OCI-LY1 (cell line): ENCODE data around the gene NUP50.

ENCODE experiments used
- H2AFZ ChIP-seq: fragments of 200-600 bp; sonication (generic), shearing (Covaris generic); 2 replicates; pipeline ENCODE4 v1.6.0; 2014; ENCODE audit warnings: antibody characterized with exemption, mild to moderate bottlenecking, low read length
- H3F3A ChIP-seq: fragments of 200-600 bp; sonication (generic), shearing (Covaris generic); 2 replicates; pipeline ENCODE4 v1.6.0; 2014; ENCODE audit warnings: mild to moderate bottlenecking, antibody characterized with exemption, low read length, moderate library complexity; ENCODE audit not compliant: insufficient read depth
- H3K27ac ChIP-seq: fragments of 200-600 bp; sonication (generic); 2 replicates; pipeline ENCODE4 v1.5.1; 2014; ENCODE audit warnings: low read length, mixed run types, mild to moderate bottlenecking, low read depth; ENCODE audit not compliant: poor library complexity, severe bottlenecking
- H3K27me3 ChIP-seq: fragments of 200-600 bp; sonication (generic); 2 replicates; pipeline ENCODE4 v1.6.0; 2014; ENCODE audit warnings: antibody characterized with exemption, mild to moderate bottlenecking, low read length, moderate library complexity; ENCODE audit not compliant: insufficient read depth
- H3K36me3 ChIP-seq: fragments of 200-600 bp; sonication (generic); 2 replicates; pipeline ENCODE4 v1.6.1; 2014; ENCODE audit warnings: mild to moderate bottlenecking, antibody characterized with exemption, low read length, moderate library complexity, mixed read lengths; ENCODE audit not compliant: insufficient read depth
- H3K4me1 ChIP-seq: fragments of 200-600 bp; sonication (generic); 2 replicates; pipeline ENCODE4 v1.5.1; 2014; ENCODE audit warnings: mild to moderate bottlenecking, low read length, moderate library complexity; ENCODE audit not compliant: insufficient read depth, severe bottlenecking
- H3K4me2 ChIP-seq: fragments of 200-600 bp; sonication (generic), shearing (Covaris generic); 2 replicates; pipeline ENCODE4 v1.6.1; 2014; ENCODE audit warnings: low read length
- H3K4me3 ChIP-seq: fragments of 200-600 bp; sonication (generic); 2 replicates; pipeline ENCODE4 v1.5.1; 2014; ENCODE audit warnings: low read length, low read depth, mild to moderate bottlenecking, mixed read lengths; ENCODE audit not compliant: poor library complexity, severe bottlenecking
- H3K79me2 ChIP-seq: fragments of 200-600 bp; shearing (Covaris generic); 2 replicates; pipeline ENCODE4 v1.6.1; 2016; ENCODE audit warnings: mixed run types, low read length, mixed read lengths; ENCODE audit not compliant: insufficient read depth
- H3K9ac ChIP-seq: fragments of 200-600 bp; sonication (generic), shearing (Covaris generic); 2 replicates; pipeline ENCODE4 v1.6.1; 2014; ENCODE audit warnings: mild to moderate bottlenecking, low read length, mixed read lengths
- H3K9me2 ChIP-seq: fragments of 200-600 bp; sonication (generic), shearing (Covaris generic); 2 replicates; pipeline ENCODE4 v1.6.1; 2014; ENCODE audit warnings: low read depth, mild to moderate bottlenecking, low read length, mixed read lengths
- H3K9me3 ChIP-seq: fragments of 200-600 bp; shearing (Covaris generic); 2 replicates; pipeline ENCODE4 v1.6.1; 2014; ENCODE audit warnings: low read length, mixed read lengths
- H4K20me1 ChIP-seq: fragments of 200-600 bp; sonication (generic), shearing (Covaris generic); 2 replicates; pipeline ENCODE4 v1.6.0; 2016; ENCODE audit warnings: mild to moderate bottlenecking, low read length; ENCODE audit not compliant: insufficient read depth
- EZH2 ChIP-seq: fragments of 200-600 bp; sonication (generic), shearing (Covaris generic); IDR thresholded peaks from 2 replicates; pipeline ENCODE4 v1.8.0; 2017; ENCODE audit warnings: borderline replicate concordance, mixed run types, mild to moderate bottlenecking, antibody characterized with exemption, low read length, moderate library complexity, mixed read lengths
- TF ChIP-seq, protein P1 (sequence below): fragments of 200-600 bp; sonication (generic), shearing (Covaris generic); IDR thresholded peaks from 2 replicates; pipeline ENCODE4 v1.5.1; 2017; ENCODE audit warnings: mild to moderate bottlenecking, antibody characterized with exemption, low read length, moderate library complexity, mixed read lengths

NUP50 gene

DNA sequence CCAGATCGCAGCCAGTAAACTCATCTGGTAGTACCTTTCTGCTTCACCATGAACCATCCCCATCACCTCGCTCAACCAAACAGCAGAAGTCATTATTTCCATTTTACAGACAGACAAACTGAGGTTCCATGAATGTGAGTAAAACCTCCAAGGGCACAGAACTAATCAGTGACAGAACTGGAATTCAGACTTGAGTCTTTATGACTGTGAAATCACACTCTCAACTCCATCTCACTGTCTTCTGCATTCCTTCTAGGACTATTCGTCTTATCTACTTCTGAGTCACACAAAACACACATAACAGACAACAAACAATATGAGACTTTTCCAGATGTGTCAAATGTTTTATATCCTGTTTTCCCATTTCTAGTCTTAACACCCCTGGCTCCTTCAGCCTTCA, 9.3 kb upstream of the NUP50 start:
- no peaks in the 10 kb centered on the region for H3K4me1 ChIP-seq
- H3K9ac ChIP-seq, result no peak overlapping the region
- H2AFZ ChIP-seq, result no peak overlapping the region
- TF ChIP-seq, protein P1, sequence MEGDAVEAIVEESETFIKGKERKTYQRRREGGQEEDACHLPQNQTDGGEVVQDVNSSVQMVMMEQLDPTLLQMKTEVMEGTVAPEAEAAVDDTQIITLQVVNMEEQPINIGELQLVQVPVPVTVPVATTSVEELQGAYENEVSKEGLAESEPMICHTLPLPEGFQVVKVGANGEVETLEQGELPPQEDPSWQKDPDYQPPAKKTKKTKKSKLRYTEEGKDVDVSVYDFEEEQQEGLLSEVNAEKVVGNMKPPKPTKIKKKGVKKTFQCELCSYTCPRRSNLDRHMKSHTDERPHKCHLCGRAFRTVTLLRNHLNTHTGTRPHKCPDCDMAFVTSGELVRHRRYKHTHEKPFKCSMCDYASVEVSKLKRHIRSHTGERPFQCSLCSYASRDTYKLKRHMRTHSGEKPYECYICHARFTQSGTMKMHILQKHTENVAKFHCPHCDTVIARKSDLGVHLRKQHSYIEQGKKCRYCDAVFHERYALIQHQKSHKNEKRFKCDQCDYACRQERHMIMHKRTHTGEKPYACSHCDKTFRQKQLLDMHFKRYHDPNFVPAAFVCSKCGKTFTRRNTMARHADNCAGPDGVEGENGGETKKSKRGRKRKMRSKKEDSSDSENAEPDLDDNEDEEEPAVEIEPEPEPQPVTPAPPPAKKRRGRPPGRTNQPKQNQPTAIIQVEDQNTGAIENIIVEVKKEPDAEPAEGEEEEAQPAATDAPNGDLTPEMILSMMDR, result no peak
- no peak for TF ChIP-seq EZH2
- no peaks in the 10 kb centered on the region for H3K9me3 ChIP-seq
- no peak overlapping the region for H3K4me3 ChIP-seq
- peaks cover 2% of the 10 kb centered on the region; the same call in 1 of the 2 replicates for H3K79me2 ChIP-seq
- no peaks in the 10 kb centered on the region for H3K27me3 ChIP-seq
- no peak overlapping the region for H3K27ac ChIP-seq
- no peaks in the 10 kb centered on the region for H4K20me1 ChIP-seq
- H3K4me2 ChIP-seq, result no peak overlapping the region
- peaks cover 25% of the 10 kb centered on the region for H3K36me3 ChIP-seq
- H3K9me2 ChIP-seq, result no peaks in the 10 kb centered on the region
- no peaks in the 10 kb centered on the region for H3F3A ChIP-seq

DNA sequence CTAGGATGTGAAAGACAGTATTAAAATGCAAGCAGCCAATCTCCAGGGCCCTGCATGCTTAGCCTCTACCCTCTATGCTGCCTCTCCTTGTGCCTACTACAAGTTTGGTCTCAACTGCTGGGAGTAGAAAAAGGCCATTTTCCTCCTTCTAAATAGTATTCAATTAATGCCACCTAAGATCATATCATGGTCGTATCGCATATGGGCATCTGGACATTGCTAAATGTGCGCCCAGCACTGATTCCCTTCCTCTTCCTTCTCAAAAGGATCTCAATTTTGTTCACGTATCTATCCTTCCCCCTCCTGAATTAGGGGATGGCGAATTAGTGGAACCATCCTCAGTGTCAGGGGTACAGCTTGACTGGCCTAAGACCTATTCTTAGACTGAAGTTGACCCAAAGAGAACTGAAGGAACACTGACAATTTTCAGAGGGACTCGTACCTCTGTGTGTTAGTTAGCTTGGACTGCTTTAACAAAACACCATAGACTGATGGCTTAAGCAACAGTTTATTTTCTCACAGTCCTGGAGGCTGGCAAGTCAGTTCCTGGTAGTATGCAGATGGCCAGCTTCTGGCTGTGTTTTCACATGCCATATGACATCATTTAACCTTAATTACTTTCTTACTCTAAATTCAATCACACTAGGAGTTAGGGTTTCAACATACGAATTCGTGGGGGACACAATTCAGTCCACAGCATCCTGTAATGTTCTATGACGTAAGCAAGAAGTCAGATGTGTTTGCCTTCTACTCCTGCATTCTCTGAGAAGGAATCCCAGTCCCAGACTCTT, 8.5 kb upstream of the NUP50 start:
- no peaks in the 10 kb centered on the region for H3K27me3 ChIP-seq
- peaks cover 18% of the 10 kb centered on the region; the same call in 1 of the 2 replicates for H3K36me3 ChIP-seq
- no peaks in the 10 kb centered on the region for H3K9me3 ChIP-seq
- no peak overlapping the region for H2AFZ ChIP-seq
- H3K4me2 ChIP-seq, result no peak overlapping the region
- no peak for TF ChIP-seq EZH2
- TF ChIP-seq, protein P1, result no peak
- H3K9me2 ChIP-seq, result no peaks in the 10 kb centered on the region
- no peaks in the 10 kb centered on the region for H3F3A ChIP-seq
- peaks cover 9% of the 10 kb centered on the region for H3K4me1 ChIP-seq
- H3K4me3 ChIP-seq, result no peak overlapping the region
- H3K27ac ChIP-seq, result no peak overlapping the region
- H4K20me1 ChIP-seq, result no peaks in the 10 kb centered on the region
- H3K79me2 ChIP-seq, result peaks cover 11% of the 10 kb centered on the region; the same call in 1 of the 2 replicates
- no peak overlapping the region for H3K9ac ChIP-seq

DNA sequence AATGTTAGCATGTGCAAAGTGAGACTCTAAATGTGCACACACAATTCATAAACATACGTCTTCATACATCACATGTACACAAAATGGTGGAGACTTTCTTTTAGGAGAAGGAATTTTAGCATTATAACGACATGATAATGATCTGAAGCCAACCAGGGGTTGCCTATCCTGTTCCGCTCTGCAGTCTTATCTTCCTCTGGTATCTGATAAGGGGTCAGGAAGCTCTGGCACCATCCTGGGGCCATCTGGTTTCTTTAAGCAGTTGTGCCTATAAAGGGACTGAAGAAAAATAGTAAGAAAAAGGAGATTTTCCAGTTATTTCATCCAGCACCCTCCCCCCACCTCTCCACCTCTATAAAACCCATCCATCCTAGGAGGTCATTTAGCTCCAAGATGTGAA, 5.8 kb upstream of the NUP50 start:
- no peaks in the 10 kb centered on the region for H3K9me2 ChIP-seq
- H3K9ac ChIP-seq, result no peak overlapping the region
- H3K4me1 ChIP-seq, result peaks cover 28% of the 10 kb centered on the region
- no peak overlapping the region for H3K4me3 ChIP-seq
- peaks cover 16% of the 10 kb centered on the region; the same call in 1 of the 2 replicates for H3K36me3 ChIP-seq
- TF ChIP-seq, protein P1, result no peak
- TF ChIP-seq EZH2, result no peak
- H3K27me3 ChIP-seq, result no peaks in the 10 kb centered on the region
- H3K27ac ChIP-seq, result no peak overlapping the region
- H4K20me1 ChIP-seq, result no peaks in the 10 kb centered on the region
- H3K9me3 ChIP-seq, result no peaks in the 10 kb centered on the region
- H3F3A ChIP-seq, result no peaks in the 10 kb centered on the region
- H3K4me2 ChIP-seq, result no peak overlapping the region
- H3K79me2 ChIP-seq, result peaks cover 20% of the 10 kb centered on the region
- no peak overlapping the region for H2AFZ ChIP-seq
